Liver (tissue), 9 donors: Measurements from ENCODE around the gene CCDC144A. TPM values are rescaled to one million over a fixed set of nuclear protein-coding genes. Genes with fewer than 3 reads are reported as not detected.

Source experiments
- DNase-seq: peaks from one replicate; pipeline ENCODE4 v3.0.0-alpha.2; 2017; ENCODE audit warnings: low spot score
- H3K27ac ChIP-seq, 2 donors: one replicate each; pipeline ENCODE4 v1.7.0; 2013; ENCODE audit warnings: inconsistent platforms in 2 of 2, low read length in 2 of 2, control low read depth in 1 of 2, low read depth in 1 of 2, mild to moderate bottlenecking in 1 of 2
- H3K27me3 ChIP-seq, 4 donors: one replicate each; pipeline versions ENCODE4 v1.6.1 to v1.7.0; 2013; ENCODE audit warnings: low read length in 3 of 4, inconsistent platforms in 1 of 4, mild to moderate bottlenecking in 1 of 4, moderate library complexity in 1 of 4; ENCODE audit not compliant: control insufficient read depth in 4 of 4, insufficient read depth in 4 of 4
- H3K36me3 ChIP-seq, 4 donors: one replicate each; pipeline versions ENCODE4 v1.6.1 to v1.7.0; 2013; ENCODE audit warnings: low read length in 3 of 4, mild to moderate bottlenecking in 3 of 4, low read depth in 1 of 4, moderate library complexity in 1 of 4; ENCODE audit not compliant: control insufficient read depth in 4 of 4, insufficient read depth in 3 of 4
- H3K4me1 ChIP-seq, 4 donors: one replicate each; pipeline versions ENCODE4 v1.6.1 to v1.7.0; 2013; ENCODE audit warnings: low read length in 3 of 4, mild to moderate bottlenecking in 3 of 4, moderate library complexity in 1 of 4; ENCODE audit not compliant: control insufficient read depth in 4 of 4, insufficient read depth in 4 of 4
- H3K4me3 ChIP-seq, 3 donors: one replicate each; pipeline versions ENCODE4 v1.6.1 to v1.7.0; 2013; ENCODE audit warnings: low read length in 3 of 3, control low read depth in 1 of 3, low read depth in 1 of 3, mild to moderate bottlenecking in 1 of 3
- H3K9ac ChIP-seq, 2 donors: one replicate each; pipeline ENCODE4 v1.7.0; 2013; ENCODE audit warnings: low read length in 2 of 2, mild to moderate bottlenecking in 2 of 2, moderate library complexity in 2 of 2, control low read depth in 1 of 2, low read depth in 1 of 2
- H3K9me3 ChIP-seq, 4 donors: one replicate each; pipeline versions ENCODE4 v1.6.1 to v1.7.0; 2013; ENCODE audit warnings: low read length in 3 of 4; ENCODE audit not compliant: control insufficient read depth in 4 of 4
- FOXA1 ChIP-seq: IDR thresholded peaks from 2 replicates; pipeline ENCODE4 v1.6.1; 2016; ENCODE audit warnings: antibody characterized with exemption
- FOXA2 ChIP-seq: IDR thresholded peaks from 2 replicates; pipeline ENCODE4 v1.6.1; 2016; ENCODE audit warnings: antibody characterized with exemption
- GABPA ChIP-seq, 2 donors: IDR thresholded peaks in 1 of 2; conservative IDR thresholded peaks in 1 of 2; 2 replicates each; pipeline ENCODE4 v1.6.1; 2016; ENCODE audit warnings: antibody characterized with exemption in 2 of 2, mild to moderate bottlenecking in 1 of 2, moderate library complexity in 1 of 2
- JUND ChIP-seq, 2 donors: IDR thresholded peaks; 2 replicates each; pipeline ENCODE4 v1.6.1; 2016; ENCODE audit warnings: antibody characterized with exemption in 2 of 2
- NR2F2 ChIP-seq: IDR thresholded peaks from 2 replicates; pipeline ENCODE4 v1.6.1; 2016; ENCODE audit warnings: antibody characterized with exemption
- RAD21 ChIP-seq, 2 donors: IDR thresholded peaks; 2 replicates each; pipeline ENCODE4 v1.6.1; 2016; ENCODE audit warnings: antibody characterized with exemption in 2 of 2, mild to moderate bottlenecking in 2 of 2
- RXRA ChIP-seq, 2 donors: IDR thresholded peaks; 2 replicates each; pipeline ENCODE4 v1.6.1; 2017 to 2018; ENCODE audit warnings: antibody characterized with exemption in 2 of 2, mild to moderate bottlenecking in 1 of 2
- SP1 ChIP-seq: IDR thresholded peaks from 2 replicates; pipeline ENCODE4 v1.6.1; 2018; ENCODE audit warnings: antibody characterized with exemption, mild to moderate bottlenecking
- TAF1 ChIP-seq: conservative IDR thresholded peaks from 2 replicates; pipeline ENCODE4 v1.6.1; 2016; ENCODE audit warnings: antibody characterized with exemption, mild to moderate bottlenecking
- YY1 ChIP-seq: IDR thresholded peaks from 2 replicates; pipeline ENCODE4 v1.6.1; 2016; ENCODE audit warnings: antibody characterized with exemption, mild to moderate bottlenecking
- WGBS: extraction: QIAGEN DNeasy Blood & Tissue Kit; methylation state at CpG from one replicate; pipeline ENCODE4 v1.1.7; 2013; 5-methylcytosine and 5-hydroxymethylcytosine counted together
- polyA plus RNA-seq, 2 donors: library from polyadenylated mRNA; stranded (reverse) in 1 of 2; unstranded in 1 of 2; fragments of 200-250 nt in 1 of 2; fragments of >200 nt in 1 of 2; fragmentation: Nextera tagmentation in 1 of 2; extraction: Ambion mirVana in 1 of 2; gene quantifications; one replicate each; pipeline versions ENCODE4 v1.2.1 to v1.2.3, GENCODE V29; 2013 to 2015
- total RNA-seq, 2 donors: library from RNA; depleted of rRNA; stranded (reverse); fragments of >200 nt; gene quantifications; one replicate each; pipeline ENCODE4 v1.2.3, GENCODE V29; 2014
- TF ChIP-seq, protein P1 (sequence below): IDR thresholded peaks from 2 replicates; pipeline ENCODE4 v1.6.1; 2016; ENCODE audit warnings: antibody characterized with exemption, mild to moderate bottlenecking
- TF ChIP-seq, protein P2 (sequence below): IDR thresholded peaks from 2 replicates; pipeline ENCODE4 v1.6.1; 2016; ENCODE audit warnings: antibody characterized with exemption
- TF ChIP-seq, protein P3 (sequence below): fragments of 150-350 bp; IDR thresholded peaks from 2 replicates; pipeline ENCODE4 v1.5.1; 2017; ENCODE audit warnings: improper control_type of control experiment, low read depth, low read length; ENCODE audit not compliant: missing input control
- donor health status: healthy.
- donor health status: healthy.
- donor health status: healthy.
- donor health status: healthy.
- donor health status: healthy.

CCDC144A gene
- total and polyA plus RNA-seq, 4 donors: 0.05 to 5.2 (median 3.2) TPM

DNA sequence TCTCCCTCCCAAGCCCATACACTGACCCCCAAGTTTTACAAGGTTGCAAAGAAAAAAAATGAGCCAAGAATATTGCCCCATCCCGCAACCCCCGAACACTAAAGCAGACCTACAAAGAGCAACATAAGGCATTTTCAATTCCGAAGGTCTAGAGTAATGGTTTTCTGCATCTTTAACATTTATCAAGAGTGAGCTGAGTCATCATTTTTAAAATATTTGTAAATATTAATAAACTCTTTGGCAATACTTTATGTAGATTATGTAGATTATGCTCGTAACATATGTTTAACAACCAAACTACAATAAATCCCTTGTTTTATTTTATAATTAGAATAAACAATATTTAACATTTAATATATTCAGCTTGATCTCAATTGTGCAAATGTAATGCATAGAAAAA is 37.8 kb upstream of the CCDC144A start:
- no peak overlapping the region for H3K4me3 ChIP-seq
- no peaks in the 10 kb centered on the region for H3K36me3 ChIP-seq
- no peak overlapping the region for H3K27ac ChIP-seq
- H3K9ac ChIP-seq: no peak overlapping the region
- 96% methylated on average over 4 of the region's 4 CpGs for WGBS
- H3K4me1 ChIP-seq: peaks cover 0 to 9% (median 8%) of the 10 kb centered on the region in 4 donors
- H3K9me3 ChIP-seq: no peaks in the 10 kb centered on the region
- H3K27me3 ChIP-seq: no peaks in the 10 kb centered on the region
- DNase-seq: no peak
- TF ChIP-seq RXRA (IDR thresholded peaks at IDR 0.05) (no peak), FOXA1 (no peak), FOXA2 (no peak), GABPA (IDR thresholded peaks at IDR 0.05 in 1 of 2, conservative IDR thresholded peaks at IDR 0.05 in 1 of 2) (no peak), TAF1 (no peak), SP1 (no peak), RAD21 (IDR thresholded peaks at IDR 0.05) (no peak), NR2F2 (no peak), JUND (IDR thresholded peaks at IDR 0.05) (no peak), YY1 (no peak)
- TF ChIP-seq, protein P1, sequence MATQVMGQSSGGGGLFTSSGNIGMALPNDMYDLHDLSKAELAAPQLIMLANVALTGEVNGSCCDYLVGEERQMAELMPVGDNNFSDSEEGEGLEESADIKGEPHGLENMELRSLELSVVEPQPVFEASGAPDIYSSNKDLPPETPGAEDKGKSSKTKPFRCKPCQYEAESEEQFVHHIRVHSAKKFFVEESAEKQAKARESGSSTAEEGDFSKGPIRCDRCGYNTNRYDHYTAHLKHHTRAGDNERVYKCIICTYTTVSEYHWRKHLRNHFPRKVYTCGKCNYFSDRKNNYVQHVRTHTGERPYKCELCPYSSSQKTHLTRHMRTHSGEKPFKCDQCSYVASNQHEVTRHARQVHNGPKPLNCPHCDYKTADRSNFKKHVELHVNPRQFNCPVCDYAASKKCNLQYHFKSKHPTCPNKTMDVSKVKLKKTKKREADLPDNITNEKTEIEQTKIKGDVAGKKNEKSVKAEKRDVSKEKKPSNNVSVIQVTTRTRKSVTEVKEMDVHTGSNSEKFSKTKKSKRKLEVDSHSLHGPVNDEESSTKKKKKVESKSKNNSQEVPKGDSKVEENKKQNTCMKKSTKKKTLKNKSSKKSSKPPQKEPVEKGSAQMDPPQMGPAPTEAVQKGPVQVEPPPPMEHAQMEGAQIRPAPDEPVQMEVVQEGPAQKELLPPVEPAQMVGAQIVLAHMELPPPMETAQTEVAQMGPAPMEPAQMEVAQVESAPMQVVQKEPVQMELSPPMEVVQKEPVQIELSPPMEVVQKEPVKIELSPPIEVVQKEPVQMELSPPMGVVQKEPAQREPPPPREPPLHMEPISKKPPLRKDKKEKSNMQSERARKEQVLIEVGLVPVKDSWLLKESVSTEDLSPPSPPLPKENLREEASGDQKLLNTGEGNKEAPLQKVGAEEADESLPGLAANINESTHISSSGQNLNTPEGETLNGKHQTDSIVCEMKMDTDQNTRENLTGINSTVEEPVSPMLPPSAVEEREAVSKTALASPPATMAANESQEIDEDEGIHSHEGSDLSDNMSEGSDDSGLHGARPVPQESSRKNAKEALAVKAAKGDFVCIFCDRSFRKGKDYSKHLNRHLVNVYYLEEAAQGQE: no peak
- TF ChIP-seq, protein P2, sequence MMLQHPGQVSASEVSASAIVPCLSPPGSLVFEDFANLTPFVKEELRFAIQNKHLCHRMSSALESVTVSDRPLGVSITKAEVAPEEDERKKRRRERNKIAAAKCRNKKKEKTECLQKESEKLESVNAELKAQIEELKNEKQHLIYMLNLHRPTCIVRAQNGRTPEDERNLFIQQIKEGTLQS: no peak
- TF ChIP-seq, protein P3, sequence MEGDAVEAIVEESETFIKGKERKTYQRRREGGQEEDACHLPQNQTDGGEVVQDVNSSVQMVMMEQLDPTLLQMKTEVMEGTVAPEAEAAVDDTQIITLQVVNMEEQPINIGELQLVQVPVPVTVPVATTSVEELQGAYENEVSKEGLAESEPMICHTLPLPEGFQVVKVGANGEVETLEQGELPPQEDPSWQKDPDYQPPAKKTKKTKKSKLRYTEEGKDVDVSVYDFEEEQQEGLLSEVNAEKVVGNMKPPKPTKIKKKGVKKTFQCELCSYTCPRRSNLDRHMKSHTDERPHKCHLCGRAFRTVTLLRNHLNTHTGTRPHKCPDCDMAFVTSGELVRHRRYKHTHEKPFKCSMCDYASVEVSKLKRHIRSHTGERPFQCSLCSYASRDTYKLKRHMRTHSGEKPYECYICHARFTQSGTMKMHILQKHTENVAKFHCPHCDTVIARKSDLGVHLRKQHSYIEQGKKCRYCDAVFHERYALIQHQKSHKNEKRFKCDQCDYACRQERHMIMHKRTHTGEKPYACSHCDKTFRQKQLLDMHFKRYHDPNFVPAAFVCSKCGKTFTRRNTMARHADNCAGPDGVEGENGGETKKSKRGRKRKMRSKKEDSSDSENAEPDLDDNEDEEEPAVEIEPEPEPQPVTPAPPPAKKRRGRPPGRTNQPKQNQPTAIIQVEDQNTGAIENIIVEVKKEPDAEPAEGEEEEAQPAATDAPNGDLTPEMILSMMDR: no peak

DNA sequence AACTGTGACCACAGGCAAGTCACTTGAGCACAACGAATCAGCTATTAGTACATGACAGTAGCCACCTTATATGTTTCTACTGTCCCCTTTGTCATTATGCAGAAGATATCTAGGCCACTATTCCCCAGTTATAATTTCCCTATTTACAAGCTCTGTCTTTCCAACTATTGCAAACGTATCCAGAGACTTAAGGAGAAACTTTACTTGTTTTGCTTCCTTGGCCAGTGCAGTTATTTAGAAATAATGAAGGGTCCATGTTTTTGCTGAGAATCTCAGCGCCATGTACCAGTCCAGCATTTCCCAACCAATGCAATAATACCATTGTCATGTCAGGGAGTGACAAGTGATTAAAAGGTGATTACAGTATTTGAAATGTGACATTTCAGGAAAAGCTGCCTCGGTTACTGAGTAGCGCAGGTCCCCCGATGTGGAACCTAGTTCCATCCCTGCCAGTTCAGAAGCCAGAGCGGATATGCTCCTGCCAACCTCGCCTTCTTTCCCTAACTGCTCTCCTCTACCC is 37.1 kb upstream of the CCDC144A start:
- Histone ChIP-seq H3K9me3 (no peaks in the 10 kb centered on the region), H3K27ac (peak overlapping the region; percentile 74 to 81), H3K9ac (peak overlapping the region; percentile 75 to 78), H3K36me3 (no peaks in the 10 kb centered on the region), H3K27me3 (no peaks in the 10 kb centered on the region), H3K4me1 (peaks cover 0 to 9% (median 8%) of the 10 kb centered on the region in 4 donors), H3K4me3 (peak overlapping the region; percentile 72 to 93 (median 81))
- DNase-seq: no peak
- TF ChIP-seq YY1 (no peak), SP1 (no peak)
- TF ChIP-seq, protein P3: no peak
- WGBS: 14% methylated on average over 8 of the region's 8 CpGs
